ENCODE results near the gene ZNF485. TPM values are rescaled to one million over a fixed set of nuclear protein-coding genes. Genes with fewer than 3 reads are reported as not detected.

ZNF485 gene
- total and polyA plus RNA-seq, 10 of the 15 experiments (the other 5 are each of a cell fraction or from before 2014, with no cell fraction given) = 3.2 to 7.6 (median 5.1) TPM

GRCh38 chr10:43606323-43607198, at the start of gene ZNF485 (continued):
- peak; percentile 61; the same call in 1 of the 2 replicates for TF ChIP-seq ZNF687 (IDR thresholded peaks at IDR 0.05)
- peak; percentile 82; the same call in 1 of the 2 replicates for TF ChIP-seq POLR2AphosphoS5 (IDR thresholded peaks at IDR 0.05; ENCODE audit: low read length)

DNA sequence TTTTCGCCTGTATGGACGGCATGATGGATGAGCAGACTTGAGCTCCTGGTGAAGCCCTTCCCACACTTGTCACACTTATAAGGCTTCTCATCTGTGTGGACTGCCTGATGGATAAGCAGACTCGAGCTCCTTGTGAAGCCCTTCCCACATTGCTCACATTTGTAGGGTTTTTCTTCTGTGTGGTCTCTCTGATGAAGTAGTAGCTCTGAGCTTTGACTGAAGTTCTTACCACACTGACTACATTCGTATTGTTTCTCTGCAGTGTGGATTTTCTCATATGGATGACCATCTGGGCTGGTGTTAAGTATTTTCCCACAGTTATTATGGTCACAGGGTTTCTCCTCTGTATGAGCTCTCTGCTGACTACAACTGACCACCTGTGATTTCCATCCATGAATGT, 49.0 kb upstream of the ZNF485 start:
- H3K9me3 ChIP-seq (replicated peaks; ENCODE audit: control insufficient read depth, insufficient read depth, low read length) = no peaks in the 10 kb centered on the region; the same call in 2 of the 3 replicates
- no peaks in the 10 kb centered on the region for H3K79me2 ChIP-seq (ENCODE audit: control insufficient read depth, insufficient read depth, low read length)
- H3K36me3 ChIP-seq (ENCODE audit: control insufficient read depth in 2 of 2, insufficient read depth in 2 of 2, low read length in 1 of 2) = no peaks in the 10 kb centered on the region
- ChIA-PET SMC1A (ENCODE audit: uncharacterized antibody, unreplicated experiment) (no interaction called here), RAD21 (ENCODE audit: unreplicated experiment) (no interaction called here), CTCF (interaction anchor here (0.6 kb wide), 1 partner anchor 303 kb away, joined by 3 read pairs; no protein-coding TSS in a partner anchor), POLR2A (no interaction called here)
- in situ Hi-C loops (cut with MboI) = no loop called here
- no peak for TF ChIP-seq EP300 (IDR thresholded peaks at IDR 0.05; ENCODE audit: borderline replicate concordance in 1 of 2, control insufficient read depth in 1 of 2, low read depth in 2 of 2, low read length in 2 of 2)
- no peak for TF ChIP-seq CBX3 (IDR thresholded peaks at IDR 0.05; ENCODE audit: borderline replicate concordance, low read depth)
- no peak for TF ChIP-seq HCFC1 (IDR thresholded peaks at IDR 0.05; ENCODE audit: low read length)
- no peak for TF ChIP-seq CBFB (IDR thresholded peaks at IDR 0.05; ENCODE audit: low read depth)
- no peak for TF ChIP-seq PAX5 (IDR thresholded peaks at IDR 0.05; ENCODE audit: borderline replicate concordance, low read depth, low read length)
- no peak for TF ChIP-seq GATAD2B (conservative IDR thresholded peaks at IDR 0.05; ENCODE audit: low read depth)
- TF ChIP-seq, protein P1, sequence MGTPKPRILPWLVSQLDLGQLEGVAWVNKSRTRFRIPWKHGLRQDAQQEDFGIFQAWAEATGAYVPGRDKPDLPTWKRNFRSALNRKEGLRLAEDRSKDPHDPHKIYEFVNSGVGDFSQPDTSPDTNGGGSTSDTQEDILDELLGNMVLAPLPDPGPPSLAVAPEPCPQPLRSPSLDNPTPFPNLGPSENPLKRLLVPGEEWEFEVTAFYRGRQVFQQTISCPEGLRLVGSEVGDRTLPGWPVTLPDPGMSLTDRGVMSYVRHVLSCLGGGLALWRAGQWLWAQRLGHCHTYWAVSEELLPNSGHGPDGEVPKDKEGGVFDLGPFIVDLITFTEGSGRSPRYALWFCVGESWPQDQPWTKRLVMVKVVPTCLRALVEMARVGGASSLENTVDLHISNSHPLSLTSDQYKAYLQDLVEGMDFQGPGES (IDR thresholded peaks at IDR 0.05) = no peak
- no peak for TF ChIP-seq SMAD1 (IDR thresholded peaks at IDR 0.05; ENCODE audit: low read depth, partially characterized antibody)
- H3K4me1 ChIP-seq (ENCODE audit: control insufficient read depth, insufficient read depth, low read length) = no peaks in the 10 kb centered on the region
- ATAC-seq = no peak
- H2AFZ ChIP-seq (ENCODE audit: control insufficient read depth, low read depth, low read length) = no peak overlapping the region
- H3K4me3 ChIP-seq = no peak overlapping the region
- no peaks in the 10 kb centered on the region for H3K27me3 ChIP-seq (replicated peaks in 1 of 2; ENCODE audit: control insufficient read depth in 2 of 2, insufficient read depth in 2 of 2, low read length in 1 of 2)
- no peaks in the 10 kb centered on the region for H4K20me1 ChIP-seq (ENCODE audit: control insufficient read depth, insufficient read depth)
- 60% methylated on average over 4 of the region's 4 CpGs for WGBS (ENCODE audit: insufficient coverage, insufficient replicate concordance, low lambda C conversion rate, missing lambda C conversion rate)
- no peak for DNase-seq (ENCODE audit: low read depth, low spot score)
- H3K27ac ChIP-seq (ENCODE audit: control insufficient read depth, insufficient read depth) = no peak overlapping the region
- no peak overlapping the region for H3K4me2 ChIP-seq (ENCODE audit: control insufficient read depth, insufficient read depth)
- BruUV-seq (replicated peaks) = no TSS peak
- FAIRE-seq = no peak
- intact Hi-C loops (cut with micrococcal nuclease; ENCODE audit: unreplicated experiment) = no loop called here
- H3K9ac ChIP-seq (ENCODE audit: control insufficient read depth, insufficient read depth, low read length) = no peak overlapping the region
